Endothelial cell of umbilical vein (primary cell): Measurements from ENCODE around the gene AKAP13. TPM values are rescaled to one million over a fixed set of nuclear protein-coding genes. Genes with fewer than 3 reads are reported as not detected.

Experiments used
- BruUV-seq: library from RNA; stranded (reverse); fragments of 400-500 nt; replicated peaks from 2 replicates; lab custom pipeline; 2021; lab: Mats Ljungman, UMichigan
- CTCF ChIA-PET: fragments of 300-600, 350-600 bp; sonication (Branson Sonifier 250); formaldehyde crosslinking; loops from one replicate; lab custom pipeline; 2021; ENCODE audit warnings: antibody characterized with exemption, inconsistent platforms; lab: Charles Lee
- POLR2A ChIA-PET: fragments of 300-600, 350-600 bp; sonication (Branson Sonifier 250); formaldehyde crosslinking; loops from one replicate; lab custom pipeline; 2021; ENCODE audit warnings: antibody characterized with exemption, inconsistent platforms; lab: Charles Lee
- DNase-seq: peaks from one replicate; pipeline ENCODE4 v3.0.0-alpha.2; 2011; ENCODE audit warnings: low read depth, low spot score
- FAIRE-seq: peaks from 2 replicates; lab custom pipeline; 2011; peaks lifted over from hg19 to GRCh38; lab: Jason Lieb, UNC
- H2AFZ ChIP-seq: 2 replicates; pipeline ENCODE4 v1.6.0; 2012; ENCODE audit warnings: low read depth, low read length, control low read depth, inconsistent platforms
- H3K27ac ChIP-seq: 2 replicates; pipeline ENCODE4 v1.5.1; 2011; ENCODE audit warnings: low read depth, mild to moderate bottlenecking, control low read depth, low read length, moderate library complexity; ENCODE audit not compliant: insufficient read depth
- H3K27me3 ChIP-seq, 2 experiments: 2 replicates each; pipeline versions ENCODE4 v1.6.0 to v1.6.1; 2011; ENCODE audit warnings: low read length in 2 of 2, mixed read lengths in 1 of 2; ENCODE audit not compliant: control insufficient read depth in 2 of 2, insufficient read depth in 2 of 2
- H3K36me3 ChIP-seq, 2 experiments: 2 replicates in 1 of 2; 3 replicates in 1 of 2; pipeline ENCODE4 v1.5.1; 2011; ENCODE audit warnings: low read length in 2 of 2, mild to moderate bottlenecking in 1 of 2, moderate library complexity in 1 of 2; ENCODE audit not compliant: control insufficient read depth in 2 of 2, insufficient read depth in 2 of 2; ENCODE audit errors: extremely low read depth in 1 of 2
- H3K4me1 ChIP-seq: 3 replicates; pipeline ENCODE4 v1.5.1; 2011; ENCODE audit warnings: mild to moderate bottlenecking, low read length; ENCODE audit not compliant: control insufficient read depth, insufficient read depth; ENCODE audit errors: extremely low read depth
- H3K4me2 ChIP-seq: 2 replicates; pipeline ENCODE4 v1.6.1; 2011; ENCODE audit warnings: low read length, control low read depth, mixed read lengths; ENCODE audit not compliant: insufficient read depth
- H3K4me3 ChIP-seq, 3 experiments: fragments of 200-600 bp in 1 of 3; sonication (generic), shearing (Covaris generic) in 1 of 3; replicated peaks in 1 of 3; 2 replicates each; pipeline ENCODE4 v1.5.1; 2011 to 2016; ENCODE audit warnings: control low read depth in 3 of 3, low read length in 3 of 3, mild to moderate bottlenecking in 2 of 3, inconsistent platforms in 1 of 3, low read depth in 1 of 3, moderate library complexity in 1 of 3; ENCODE audit not compliant: insufficient read depth in 1 of 3
- H3K79me2 ChIP-seq: 2 replicates; pipeline ENCODE4 v1.6.0; 2012; ENCODE audit warnings: low read length, inconsistent platforms; ENCODE audit not compliant: control insufficient read depth, insufficient read depth
- H3K9ac ChIP-seq: replicated peaks from 2 replicates; pipeline ENCODE3; 2011; ENCODE audit warnings: low read length, control low read depth; ENCODE audit not compliant: insufficient read depth; ENCODE audit errors: extremely low read depth
- H3K9me1 ChIP-seq: replicated peaks from 3 replicates; pipeline ENCODE4 v1.6.0; 2011; ENCODE audit warnings: mild to moderate bottlenecking, low read length; ENCODE audit not compliant: control insufficient read depth, insufficient read depth; ENCODE audit errors: extremely low read depth
- H3K9me3 ChIP-seq: replicated peaks from 2 replicates; pipeline ENCODE4 v1.5.1; 2012; ENCODE audit warnings: low read length, inconsistent platforms; ENCODE audit not compliant: control insufficient read depth, insufficient read depth
- H4K20me1 ChIP-seq: replicated peaks from 2 replicates; pipeline ENCODE3; 2011; ENCODE audit warnings: mild to moderate bottlenecking, low read length; ENCODE audit not compliant: control insufficient read depth, insufficient read depth; ENCODE audit errors: extremely low read depth
- CTCF ChIP-seq, 2 donors: IDR thresholded peaks; 1 replicate in 1 of 2; 2 replicates in 1 of 2; pipeline ENCODE4 v1.5.1; 2011; ENCODE audit warnings: low read length in 2 of 2, mild to moderate bottlenecking in 2 of 2, moderate library complexity in 2 of 2, control low read depth in 1 of 2, inconsistent platforms in 1 of 2, low read depth in 1 of 2; ENCODE audit not compliant: insufficient read depth in 1 of 2; ENCODE audit errors: extremely low read depth in 1 of 2
- EZH2 ChIP-seq: IDR thresholded peaks from 2 replicates; pipeline ENCODE4 v1.6.1; 2012; ENCODE audit warnings: borderline replicate concordance, low read depth, mild to moderate bottlenecking, moderate library complexity, low read length, inconsistent platforms; ENCODE audit not compliant: severe bottlenecking
- FOS ChIP-seq: IDR thresholded peaks from 2 replicates; pipeline ENCODE4 v1.6.1; 2011; ENCODE audit warnings: mild to moderate bottlenecking, low read length, moderate library complexity, borderline replicate concordance; ENCODE audit not compliant: insufficient read depth
- GATA2 ChIP-seq: IDR thresholded peaks from 2 replicates; pipeline ENCODE4 v1.7.0; 2011; ENCODE audit warnings: low read depth, mild to moderate bottlenecking, moderate library complexity, mixed read lengths, low read length; ENCODE audit not compliant: insufficient read length, insufficient read depth
- JUN ChIP-seq: IDR thresholded peaks from 2 replicates; pipeline ENCODE4 v1.6.1; 2011; ENCODE audit warnings: borderline replicate concordance, low read depth; ENCODE audit not compliant: insufficient read length, insufficient read depth
- MAX ChIP-seq: IDR thresholded peaks from 2 replicates; pipeline ENCODE4 v1.6.1; 2011; ENCODE audit not compliant: insufficient read depth, insufficient read length
- MYC ChIP-seq: IDR thresholded peaks from one replicate; pipeline ENCODE4 v1.6.1; 2011; ENCODE audit warnings: mild to moderate bottlenecking, low read depth, low read length
- POLR2A ChIP-seq: IDR thresholded peaks from 2 replicates; pipeline ENCODE4 v1.6.1; 2012; ENCODE audit warnings: low read depth, mild to moderate bottlenecking, control low read depth, low read length
- POLR2AphosphoS5 ChIP-seq: IDR thresholded peaks from 2 replicates; pipeline ENCODE4 v1.6.1; 2012; ENCODE audit warnings: low read depth, mild to moderate bottlenecking, control low read depth, low read length, moderate library complexity; ENCODE audit not compliant: insufficient read depth
- dilution Hi-C: fragments of 300-500 bp; cut with MboI; formaldehyde crosslinking; loops from one replicate; pipeline ENCODE4 v1.15.0; 2019; ENCODE audit warnings: low sequenced_read_pairs; ENCODE audit not compliant: extremely low pct_ligation_motif_present
- intact Hi-C: fragments of 100-400 bp; cut with micrococcal nuclease; formaldehyde crosslinking; loops from one replicate; pipeline ENCODE4 v1.10.0; 2022
- polyA plus RNA-seq, 4 experiments: library from polyadenylated mRNA; depleted of rRNA in 3 of 4; stranded (reverse) in 3 of 4; unstranded in 1 of 4; fragments of >200 nt; gene quantifications; 2 replicates each; pipeline versions ENCODE4 v1.2.1 to v1.2.3, GENCODE V29; 2011 to 2012; ENCODE audit warnings: missing spikeins in 1 of 4
- total RNA-seq: library from RNA; stranded (reverse); gene quantifications from 2 replicates; pipeline ENCODE4 v1.2.3, GENCODE V29; 2021

AKAP13 gene
- total and polyA plus RNA-seq, 2 donors (not counting 3 experiments of a cell fraction or from before 2014, with no cell fraction given), result 22.8 to 87.8 TPM

GRCh38 chr15:85688711-85689110 is 308.3 kb downstream of the AKAP13 start:
- H3K4me1 ChIP-seq, result peaks cover 32% of the 10 kb centered on the region
- no peaks in the 10 kb centered on the region for H4K20me1 ChIP-seq
- no peak overlapping the region for H3K9ac ChIP-seq
- no peaks in the 10 kb centered on the region for H3K9me3 ChIP-seq
- ChIA-PET CTCF (interaction anchor here (0.6 to 2.2 kb wide), 4 partner anchors 20 to 392 kb away, joined by 3 to 8 read pairs (median 4); no protein-coding TSS in a partner anchor), POLR2A (no interaction called here)
- H3K9me1 ChIP-seq, result no peaks in the 10 kb centered on the region
- intact Hi-C loops, result loop anchor here (1.0 to 5.0 kb wide), 2 partner anchors 20 to 71 kb away; no protein-coding TSS in a partner anchor
- TF ChIP-seq GATA2 (peak; percentile 44), EZH2 (no peak)
- no peaks in the 10 kb centered on the region for H3K27me3 ChIP-seq
- dilution Hi-C loops, result no loop called here
- peak overlapping the region; percentile 40 for H3K4me2 ChIP-seq
- H3K36me3 ChIP-seq, result peaks cover 6 to 7% of the 10 kb centered on the region in 2 experiments
- FAIRE-seq, result no peak
- H3K4me3 ChIP-seq, result no peak overlapping the region
- no peak overlapping the region for H2AFZ ChIP-seq
- no TSS peak for BruUV-seq
- H3K79me2 ChIP-seq, result no peaks in the 10 kb centered on the region
- peak; percentile 35 for DNase-seq
- H3K27ac ChIP-seq, result no peak overlapping the region

GRCh38 chr15:85689729-85690128 is 309.3 kb downstream of the AKAP13 start:
- peak; percentile 85 for DNase-seq
- CTCF ChIA-PET, result interaction anchor here (1.0 to 2.2 kb wide), 6 partner anchors 17 to 277 kb away, joined by 3 to 8 read pairs (median 3); no protein-coding TSS in a partner anchor
- Histone ChIP-seq H3K79me2 (no peaks in the 10 kb centered on the region), H3K4me1 (peaks cover 32% of the 10 kb centered on the region), H3K36me3 (peaks cover 6 to 10% of the 10 kb centered on the region in 2 experiments), H3K4me2 (peak overlapping the region; percentile 90), H3K4me3 (peak overlapping the region in 2 of 3 experiments; percentile 17 to 53), H3K9me3 (no peaks in the 10 kb centered on the region), H3K27me3 (no peaks in the 10 kb centered on the region), H2AFZ (peak overlapping the region; percentile 84), H4K20me1 (no peaks in the 10 kb centered on the region), H3K9me1 (no peaks in the 10 kb centered on the region), H3K9ac (peak overlapping the region; percentile 81), H3K27ac (peak overlapping the region; percentile 82)
- intact Hi-C loops (loop anchor here (1.0 to 5.0 kb wide), 2 partner anchors 21 to 72 kb away; no protein-coding TSS in a partner anchor), dilution Hi-C loops (no loop called here)
- BruUV-seq, result no TSS peak
- TF ChIP-seq JUN (no peak), POLR2AphosphoS5 (no peak), FOS (no peak), MYC (no peak), MAX (no peak), GATA2 (no peak), EZH2 (no peak), POLR2A (no peak), CTCF (IDR thresholded peaks at IDR 0.05; ENCODE audit: extremely low read depth in 1 of 2, insufficient read depth in 1 of 2, low read depth in 1 of 2, low read length in 2 of 2) (no peak)
- POLR2A ChIA-PET, result no interaction called here
- peak; percentile 81 for FAIRE-seq
